ENCODE measurements around the gene NIT1.

DNA sequence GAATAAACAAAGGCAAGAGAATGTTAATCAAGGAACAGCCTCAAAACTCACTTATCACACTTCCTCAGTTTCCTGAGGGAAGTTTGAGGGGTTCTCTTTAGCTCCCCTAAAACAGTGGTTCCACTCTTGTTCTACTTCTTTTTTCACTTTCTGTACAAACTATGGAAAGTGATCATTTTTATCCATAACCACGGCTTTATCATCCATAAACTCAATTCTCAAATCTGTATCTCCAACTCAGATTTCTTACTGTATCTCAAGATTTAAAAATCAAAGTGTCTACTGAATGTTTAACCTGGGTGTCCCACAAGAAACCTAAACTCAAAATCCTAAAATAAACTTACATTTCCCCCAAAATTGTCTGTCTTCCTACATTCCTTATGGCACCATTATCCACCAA, 4.0 kb upstream of the NIT1 start:
- TF ChIP-seq POLR2A (IDR thresholded peaks at IDR 0.05; ENCODE audit: low read depth, low read length) (no peak), TAF1 (IDR thresholded peaks at IDR 0.05; ENCODE audit: borderline replicate concordance, low read depth, low read length) (no peak), POLR2AphosphoS5 (IDR thresholded peaks at IDR 0.05; ENCODE audit: low read depth, low read length) (no peak)
